Activated CD4-positive, alpha-beta T cell treated with anti-CD3 and anti-CD28 coated beads for 48 hours (primary cell): Measurements from ENCODE around the gene AREG.
"Not testable (repeated sequence)": the region's sequence is repeated elsewhere in the genome, so short reads cannot be mapped to it uniquely, and the experiment has no call there.

Experiments used
- DNase-seq: peaks from one replicate; pipeline ENCODE4 v3.0.0-alpha.2; 2020

AREG gene

GRCh38 chr4:74444891-74445642, at the start of gene AREG:
Gene AREG (plus strand): TSS chr4:74445136. CDS start chr4:74445346, 210 bp downstream.
- DNase-seq, result peak; percentile 88

GRCh38 chr4:74395633-74396032, 49.3 kb upstream of the AREG start:
- DNase-seq, result no peak

GRCh38 chr4:74397748-74398426, 47.0 kb upstream of the AREG start:
- no peak for DNase-seq

- not testable (repeated sequence) for DNase-seq
Observed at GRCh38 chr4:74398894-74399589, 45.9 kb upstream of the AREG start.

GRCh38 chr4:74400395-74400794, 44.5 kb upstream of the AREG start:
- DNase-seq, result no peak

- DNase-seq, result no peak
Observed at GRCh38 chr4:74402692-74403456, 42.1 kb upstream of the AREG start.

GRCh38 chr4:74407891-74408290, 37.0 kb upstream of the AREG start:
- DNase-seq, result no peak

- no peak for DNase-seq
Observed at GRCh38 chr4:74408639-74409038, 36.3 kb upstream of the AREG start.

GRCh38 chr4:74410272-74410671, 34.7 kb upstream of the AREG start:
- DNase-seq, result no peak

- DNase-seq, result no peak
Observed at GRCh38 chr4:74412225-74412624, 32.7 kb upstream of the AREG start.

- DNase-seq, result no peak
Observed at GRCh38 chr4:74413265-74413664, 31.7 kb upstream of the AREG start.

- no peak for DNase-seq
Observed at GRCh38 chr4:74414149-74414809, 30.7 kb upstream of the AREG start.

GRCh38 chr4:74415602-74416300, 29.2 kb upstream of the AREG start:
- no peak for DNase-seq

- no peak for DNase-seq
Observed at GRCh38 chr4:74418063-74418670, 26.8 kb upstream of the AREG start.

- no peak for DNase-seq
Observed at GRCh38 chr4:74420863-74421262, 24.1 kb upstream of the AREG start.

GRCh38 chr4:74423104-74423503, 21.8 kb upstream of the AREG start:
- no peak for DNase-seq

GRCh38 chr4:74424111-74424510, 20.8 kb upstream of the AREG start:
- DNase-seq, result no peak

GRCh38 chr4:74426101-74426500, 18.8 kb upstream of the AREG start:
- DNase-seq, result no peak

- DNase-seq, result no peak
Observed at GRCh38 chr4:74428276-74428675, 16.7 kb upstream of the AREG start.

GRCh38 chr4:74431113-74431826, 13.7 kb upstream of the AREG start:
- DNase-seq, result no peak

- no peak for DNase-seq
Observed at GRCh38 chr4:74433043-74433442, 11.9 kb upstream of the AREG start.
